Mucosa of descending colon (tissue), 3 donors: ENCODE measurements around the gene CD8B. TPM values are rescaled to one million over a fixed set of nuclear protein-coding genes. Genes with fewer than 3 reads are reported as not detected.
"Not testable (repeated sequence)": the region's sequence is repeated elsewhere in the genome, so short reads cannot be mapped to it uniquely, and the experiment has no call there.

Experiments used
- ATAC-seq: fragments of 200-7000 bp; cut with Tn5 transposase; one replicate; pipeline ENCODE4 v1.9.1; 2020; ENCODE audit warnings: mild to moderate bottlenecking, moderate library complexity
- DNase-seq, 3 donors: peaks; one replicate each; pipeline ENCODE4 v3.0.0-alpha.2; 2020
- H3K36me3 ChIP-seq: fragments of 200-600 bp; one replicate; pipeline ENCODE4 v1.8.0; 2021; ENCODE audit warnings: low read depth, mild to moderate bottlenecking
- H3K4me1 ChIP-seq: fragments of 200-600 bp; one replicate; pipeline ENCODE4 v1.8.0; 2021; ENCODE audit warnings: low read depth, mild to moderate bottlenecking
- H3K4me3 ChIP-seq: fragments of 200-600 bp; one replicate; pipeline ENCODE4 v1.8.0; 2021; ENCODE audit warnings: mild to moderate bottlenecking
- H3K9me3 ChIP-seq: fragments of 200-600 bp; one replicate; pipeline ENCODE4 v1.8.0; 2021; ENCODE audit warnings: mild to moderate bottlenecking
- intact Hi-C, 2 donors: fragments of 100-400 bp; cut with DNase I in 1 of 2; cut with micrococcal nuclease in 1 of 2; formaldehyde crosslinking; loops; one replicate each; pipeline versions ENCODE4 v1.11.0 to v1.11.1; 2022; cut with DNase I, micrococcal nuclease
- total RNA-seq, 3 donors: library from RNA; stranded (reverse); fragmentation: NEBNext Ultra II Directional in 2 of 3; extraction: Animal tissue kit (Norgen Biotek cat#: 25700) in 2 of 3; gene quantifications; one replicate each; pipeline versions ENCODE4 v1.2.1 to v1.2.4, GENCODE V29; 2021 to 2023
- TF ChIP-seq, protein P1 (sequence below): fragments of 200-600 bp; IDR thresholded peaks from one replicate; pipeline ENCODE4 v1.8.0; 2022; ENCODE audit warnings: antibody characterized with exemption, mild to moderate bottlenecking
- donor health status: DM: no; HTN: no; CAD: no; lungs with moderate emphysema.
- donor health status: DM: no; HTN: no; CAD: no.
- donor health status: DM: no; HTN: yes; CAD: no.

CD8B gene
- total RNA-seq, 3 donors from 2014 or later: 1.5 to 3.8 (median 2.9) TPM

DNA sequence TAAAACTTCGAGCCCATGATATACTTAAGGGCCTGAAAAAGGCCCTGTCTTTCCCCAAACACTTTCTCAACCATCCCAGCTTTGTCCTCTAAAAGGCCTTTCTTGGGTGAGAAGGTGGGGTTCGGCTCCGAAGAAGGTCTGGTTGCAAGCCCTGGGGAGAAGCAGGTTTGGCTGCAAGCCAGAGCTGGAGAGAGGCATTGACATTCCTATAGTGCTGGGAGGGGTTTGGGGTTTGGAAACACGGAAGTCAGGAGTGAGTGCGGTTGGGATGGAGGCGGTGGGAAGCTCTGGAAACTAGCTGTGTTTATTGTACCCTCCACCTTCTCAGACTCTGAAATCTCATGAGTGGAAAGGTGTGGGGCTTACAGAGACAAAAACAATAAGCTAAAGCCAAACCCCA lies 5.7 kb downstream of the CD8B start:
- not testable (repeated sequence) for DNase-seq

DNA sequence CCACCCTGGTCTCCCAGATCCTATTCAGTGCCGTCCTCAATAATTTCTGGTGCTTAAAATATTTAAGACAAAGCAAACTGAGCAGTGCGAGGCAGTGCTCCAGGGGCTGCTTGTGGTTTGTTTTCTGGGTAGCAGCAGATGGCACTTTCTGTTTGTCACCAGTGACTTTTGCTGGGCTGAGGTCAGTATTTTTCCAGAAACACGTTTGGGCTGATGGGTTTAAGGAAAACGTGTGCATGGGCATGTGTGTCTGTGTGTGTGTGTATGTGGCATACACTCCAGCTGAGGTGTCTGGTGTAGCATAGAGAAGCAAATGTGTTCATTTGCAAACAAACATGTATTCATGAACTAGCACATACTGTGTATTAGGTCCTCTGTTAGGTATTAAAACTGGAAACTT lies 10.1 kb downstream of the CD8B start:
- ATAC-seq, DNase-seq, intact Hi-C loops: not testable (repeated sequence)

More for the DNA sequence above, 5.7 kb downstream of the CD8B start:
- H3K9me3 ChIP-seq, intact Hi-C loops, H3K4me1 ChIP-seq, ATAC-seq, H3K36me3 ChIP-seq, H3K4me3 ChIP-seq: not testable (repeated sequence)

GRCh38 chr2:86842607-86843234 lies 19.0 kb downstream of the CD8B start:
- H3K4me1 ChIP-seq, H3K4me3 ChIP-seq, intact Hi-C loops, DNase-seq, H3K9me3 ChIP-seq, H3K36me3 ChIP-seq: not testable (repeated sequence)
- ATAC-seq: peak; percentile 27

More for the DNA sequence above, 10.1 kb downstream of the CD8B start:
- not testable (repeated sequence) for H3K36me3 ChIP-seq, H3K9me3 ChIP-seq, H3K4me3 ChIP-seq, H3K4me1 ChIP-seq

GRCh38 chr2:86841330-86841729 lies 20.4 kb downstream of the CD8B start:
- ATAC-seq, H3K4me1 ChIP-seq, DNase-seq, H3K4me3 ChIP-seq, intact Hi-C loops, H3K9me3 ChIP-seq, H3K36me3 ChIP-seq: not testable (repeated sequence)

GRCh38 chr2:86839871-86840548 lies 21.7 kb downstream of the CD8B start:
- ATAC-seq, DNase-seq, H3K36me3 ChIP-seq, H3K9me3 ChIP-seq, H3K4me3 ChIP-seq, H3K4me1 ChIP-seq, intact Hi-C loops: not testable (repeated sequence)

- H3K4me3 ChIP-seq, H3K4me1 ChIP-seq, ATAC-seq, H3K9me3 ChIP-seq, H3K36me3 ChIP-seq, intact Hi-C loops, DNase-seq: not testable (repeated sequence)
These were observed 22.2 kb downstream of the CD8B start for GRCh38 chr2:86839455-86839854.

DNA sequence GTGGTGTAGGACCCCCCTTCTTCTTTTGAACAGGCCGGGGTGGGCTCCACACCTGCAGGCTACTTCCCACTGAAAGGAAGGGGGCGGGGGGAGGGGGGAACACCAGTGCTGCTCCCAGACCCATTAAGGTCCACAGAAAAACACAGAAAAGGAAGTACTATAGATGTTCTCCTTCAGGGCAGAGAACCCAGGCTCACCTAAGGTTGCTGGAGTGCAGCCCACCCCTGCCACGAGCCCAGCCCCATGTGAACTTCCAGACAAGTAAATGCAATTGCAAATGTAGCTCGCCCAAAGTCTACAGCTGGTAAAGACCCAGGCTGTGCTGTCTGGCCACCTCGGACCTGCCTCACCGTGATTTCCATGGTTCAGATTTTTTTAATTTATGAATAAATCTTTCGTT lies 24.0 kb downstream of the CD8B start:
- ATAC-seq, H3K4me1 ChIP-seq, H3K9me3 ChIP-seq, H3K4me3 ChIP-seq, H3K36me3 ChIP-seq, DNase-seq, intact Hi-C loops: not testable (repeated sequence)

DNA sequence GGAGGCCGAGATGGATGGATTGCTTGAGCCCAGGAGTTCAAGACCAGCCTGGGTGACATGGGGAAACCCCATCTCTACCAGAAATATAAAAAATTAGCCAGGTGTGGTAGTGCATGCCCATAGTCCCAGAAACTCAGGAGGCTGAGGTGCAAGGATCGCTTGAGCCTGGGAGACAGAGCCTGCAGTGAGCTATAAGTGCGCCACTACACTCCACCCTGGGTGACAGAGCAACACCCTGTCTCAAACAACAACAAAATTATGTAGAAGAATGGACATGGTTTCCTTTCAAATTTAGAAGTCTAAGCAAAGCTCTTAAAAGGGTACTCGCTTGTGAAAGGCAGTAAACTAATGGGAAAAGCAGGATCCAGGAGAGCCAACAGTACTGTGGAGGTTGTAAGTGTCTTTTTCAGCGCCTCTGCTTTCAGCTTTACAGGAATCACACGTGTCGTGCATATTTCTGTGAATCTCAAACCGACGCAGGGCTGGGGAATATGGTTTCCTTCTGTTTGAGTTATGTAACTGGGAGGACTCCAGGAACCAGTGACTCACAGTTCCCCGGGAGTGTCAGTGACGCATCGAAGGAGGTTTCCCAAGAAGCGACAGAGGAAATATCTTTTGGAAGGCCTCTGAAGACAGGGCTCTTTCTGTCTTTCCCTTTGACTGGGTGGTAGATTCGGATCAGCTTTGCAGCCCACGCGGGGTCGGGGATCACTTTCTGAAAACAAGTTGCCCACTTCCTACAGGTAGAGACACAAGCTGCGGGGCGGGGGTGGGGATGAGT lies 24.6 kb downstream of the CD8B start:
- intact Hi-C loops, H3K9me3 ChIP-seq, H3K4me1 ChIP-seq, H3K36me3 ChIP-seq, H3K4me3 ChIP-seq: not testable (repeated sequence)
- ATAC-seq (peak; percentile 97), DNase-seq (peak in 2 of 3 donors; percentile 49 to 75)

DNA sequence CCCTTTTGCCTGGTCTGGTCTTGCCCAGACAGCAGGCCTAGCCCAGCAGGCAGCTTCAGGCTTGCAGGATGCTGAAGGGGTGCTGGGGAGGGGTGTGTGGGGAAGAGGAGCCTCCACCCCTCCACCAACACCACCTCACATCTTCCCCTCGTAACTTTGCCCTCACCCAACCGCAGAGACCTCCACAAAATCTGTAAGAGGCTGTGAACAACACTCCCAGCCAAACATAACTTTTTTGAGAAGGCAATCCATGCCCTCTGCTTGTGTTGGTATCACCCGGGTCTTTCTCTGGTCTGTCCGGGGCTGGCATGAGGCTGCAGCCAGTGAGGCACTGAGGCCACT lies 26.2 kb downstream of the CD8B start:
- H3K9me3 ChIP-seq, ATAC-seq, H3K4me3 ChIP-seq, H3K36me3 ChIP-seq, DNase-seq, H3K4me1 ChIP-seq, intact Hi-C loops: not testable (repeated sequence)

DNA sequence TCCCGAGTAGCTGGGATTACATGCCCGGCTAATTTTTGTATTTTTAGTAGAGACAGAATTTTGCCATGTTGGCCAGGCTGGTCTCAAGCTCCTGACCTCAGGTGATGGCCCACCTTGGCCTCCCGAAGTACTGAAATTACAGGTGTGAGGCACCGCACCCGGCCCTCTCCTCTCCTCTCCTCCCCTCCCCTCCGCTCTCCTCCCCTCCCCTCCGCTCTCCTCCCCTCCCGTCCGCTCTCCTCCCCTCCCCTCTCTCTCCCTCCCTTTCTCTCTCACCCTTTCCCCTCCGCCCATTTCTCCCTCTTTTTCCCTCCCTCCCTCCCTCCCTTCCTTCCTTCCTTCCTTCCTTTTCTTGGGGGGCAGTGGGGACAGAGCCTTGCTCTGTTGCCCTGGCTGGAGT lies 28.4 kb downstream of the CD8B start:
- no peak for ATAC-seq
- Histone ChIP-seq H3K36me3 (no peaks in the 10 kb centered on the region), H3K4me1 (no peaks in the 10 kb centered on the region), H3K9me3 (no peaks in the 10 kb centered on the region), H3K4me3 (no peak overlapping the region)
- DNase-seq: no peak
- TF ChIP-seq, protein P1, sequence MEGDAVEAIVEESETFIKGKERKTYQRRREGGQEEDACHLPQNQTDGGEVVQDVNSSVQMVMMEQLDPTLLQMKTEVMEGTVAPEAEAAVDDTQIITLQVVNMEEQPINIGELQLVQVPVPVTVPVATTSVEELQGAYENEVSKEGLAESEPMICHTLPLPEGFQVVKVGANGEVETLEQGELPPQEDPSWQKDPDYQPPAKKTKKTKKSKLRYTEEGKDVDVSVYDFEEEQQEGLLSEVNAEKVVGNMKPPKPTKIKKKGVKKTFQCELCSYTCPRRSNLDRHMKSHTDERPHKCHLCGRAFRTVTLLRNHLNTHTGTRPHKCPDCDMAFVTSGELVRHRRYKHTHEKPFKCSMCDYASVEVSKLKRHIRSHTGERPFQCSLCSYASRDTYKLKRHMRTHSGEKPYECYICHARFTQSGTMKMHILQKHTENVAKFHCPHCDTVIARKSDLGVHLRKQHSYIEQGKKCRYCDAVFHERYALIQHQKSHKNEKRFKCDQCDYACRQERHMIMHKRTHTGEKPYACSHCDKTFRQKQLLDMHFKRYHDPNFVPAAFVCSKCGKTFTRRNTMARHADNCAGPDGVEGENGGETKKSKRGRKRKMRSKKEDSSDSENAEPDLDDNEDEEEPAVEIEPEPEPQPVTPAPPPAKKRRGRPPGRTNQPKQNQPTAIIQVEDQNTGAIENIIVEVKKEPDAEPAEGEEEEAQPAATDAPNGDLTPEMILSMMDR: no peak
- intact Hi-C loops: no loop called here
